IPS DF 6.9 (cell line): ENCODE data around the gene PSMB9.
"Not testable (repeated sequence)": the region's sequence is repeated elsewhere in the genome, so short reads cannot be mapped to it uniquely, and the experiment has no call there.

Experiments used
- DNase-seq: peaks from one replicate; pipeline ENCODE4 v3.0.0-alpha.2; 2013; ENCODE audit warnings: low read depth, low spot score
- H3K27ac ChIP-seq: one replicate; pipeline ENCODE4 v1.5.1; 2013; ENCODE audit warnings: low read length, control low read depth
- H3K27me3 ChIP-seq: 2 replicates; pipeline ENCODE4 v1.6.1; 2013; ENCODE audit warnings: mild to moderate bottlenecking, low read length; ENCODE audit not compliant: control insufficient read depth, insufficient read depth
- H3K36me3 ChIP-seq: 2 replicates; pipeline ENCODE4 v1.6.1; 2013; ENCODE audit warnings: low read length; ENCODE audit not compliant: control insufficient read depth, insufficient read depth
- H3K4me1 ChIP-seq: 2 replicates; pipeline ENCODE4 v1.6.1; 2013; ENCODE audit warnings: low read length; ENCODE audit not compliant: control insufficient read depth, insufficient read depth
- H3K4me3 ChIP-seq: 2 replicates; pipeline ENCODE4 v1.5.1; 2013; ENCODE audit warnings: mild to moderate bottlenecking, low read length
- H3K9me3 ChIP-seq: 2 replicates; pipeline ENCODE4 v1.6.1; 2013; ENCODE audit warnings: low read length, inconsistent platforms; ENCODE audit not compliant: control insufficient read depth, insufficient read depth
- WGBS: extraction: QIAGEN DNeasy Blood & Tissue Kit; methylation state at CpG from one replicate; pipeline ENCODE4 v1.1.7; 2013; ENCODE audit warnings: mixed read lengths, missing lambda C conversion rate; ENCODE audit not compliant: insufficient read length, insufficient coverage; 5-methylcytosine and 5-hydroxymethylcytosine counted together

Gene PSMB9

GRCh38 chr6:32880962-32881361, 27.0 kb downstream of the PSMB9 start:
- not testable (repeated sequence) for H3K4me1 ChIP-seq, H3K9me3 ChIP-seq, H3K27ac ChIP-seq, H3K4me3 ChIP-seq, H3K27me3 ChIP-seq, H3K36me3 ChIP-seq, DNase-seq
- WGBS, result no CpG with 5 or more reads among the region's 3 CpGs

- Histone ChIP-seq H3K9me3 (no peaks in the 10 kb centered on the region), H3K27me3 (no peaks in the 10 kb centered on the region), H3K27ac (no peak overlapping the region), H3K36me3 (no peaks in the 10 kb centered on the region), H3K4me3 (no peak overlapping the region), H3K4me1 (no peaks in the 10 kb centered on the region)
- DNase-seq, result no peak
- WGBS, result no CpG with 5 or more reads among the region's 1 CpG
These were observed 28.9 kb downstream of the PSMB9 start for GRCh38 chr6:32882879-32883250.

GRCh38 chr6:32883789-32884188, 29.8 kb downstream of the PSMB9 start:
- no peak overlapping the region for H3K27ac ChIP-seq
- no peaks in the 10 kb centered on the region for H3K4me1 ChIP-seq
- no peaks in the 10 kb centered on the region for H3K27me3 ChIP-seq
- no CpG with 5 or more reads among the region's 5 CpGs for WGBS
- H3K4me3 ChIP-seq, result no peak overlapping the region
- no peaks in the 10 kb centered on the region for H3K9me3 ChIP-seq
- DNase-seq, result no peak
- H3K36me3 ChIP-seq, result no peaks in the 10 kb centered on the region

GRCh38 chr6:32885698-32886286, 31.8 kb downstream of the PSMB9 start:
- no CpG with 5 or more reads among the region's 4 CpGs for WGBS
- H3K4me3 ChIP-seq, result no peak overlapping the region
- no peaks in the 10 kb centered on the region for H3K4me1 ChIP-seq
- H3K36me3 ChIP-seq, result no peaks in the 10 kb centered on the region
- no peak overlapping the region for H3K27ac ChIP-seq
- no peaks in the 10 kb centered on the region for H3K9me3 ChIP-seq
- DNase-seq, result no peak
- no peaks in the 10 kb centered on the region for H3K27me3 ChIP-seq

- Histone ChIP-seq H3K9me3 (no peaks in the 10 kb centered on the region), H3K36me3 (no peaks in the 10 kb centered on the region), H3K27ac (no peak overlapping the region), H3K4me1 (no peaks in the 10 kb centered on the region), H3K4me3 (no peak overlapping the region), H3K27me3 (no peaks in the 10 kb centered on the region)
- WGBS, result no CpG with 5 or more reads among the region's 3 CpGs
- DNase-seq, result no peak
These were observed 32.8 kb downstream of the PSMB9 start for GRCh38 chr6:32886681-32887383.

GRCh38 chr6:32887616-32888015, 33.6 kb downstream of the PSMB9 start:
- Histone ChIP-seq H3K27me3 (no peaks in the 10 kb centered on the region), H3K9me3 (no peaks in the 10 kb centered on the region), H3K4me1 (no peaks in the 10 kb centered on the region), H3K4me3 (no peak overlapping the region), H3K27ac (no peak overlapping the region), H3K36me3 (no peaks in the 10 kb centered on the region)
- DNase-seq, result no peak
- no CpG with 5 or more reads among the region's 5 CpGs for WGBS

GRCh38 chr6:32888576-32888975, 34.6 kb downstream of the PSMB9 start:
- no peaks in the 10 kb centered on the region for H3K36me3 ChIP-seq
- no peaks in the 10 kb centered on the region for H3K9me3 ChIP-seq
- H3K4me3 ChIP-seq, result no peak overlapping the region
- no peak overlapping the region for H3K27ac ChIP-seq
- H3K4me1 ChIP-seq, result no peaks in the 10 kb centered on the region
- no peak for DNase-seq
- no peaks in the 10 kb centered on the region for H3K27me3 ChIP-seq
- no CpG with 5 or more reads among the region's 2 CpGs for WGBS

- no peaks in the 10 kb centered on the region for H3K4me1 ChIP-seq
- no peak overlapping the region for H3K27ac ChIP-seq
- WGBS, result no CpG with 5 or more reads among the region's 1 CpG
- DNase-seq, result no peak
- H3K36me3 ChIP-seq, result no peaks in the 10 kb centered on the region
- H3K27me3 ChIP-seq, result no peaks in the 10 kb centered on the region
- H3K4me3 ChIP-seq, result no peak overlapping the region
- H3K9me3 ChIP-seq, result no peaks in the 10 kb centered on the region
These were observed 35.5 kb downstream of the PSMB9 start for GRCh38 chr6:32889533-32889932.

- Histone ChIP-seq H3K4me1 (no peaks in the 10 kb centered on the region), H3K27ac (no peak overlapping the region), H3K36me3 (no peaks in the 10 kb centered on the region), H3K27me3 (no peaks in the 10 kb centered on the region), H3K4me3 (no peak overlapping the region), H3K9me3 (no peaks in the 10 kb centered on the region)
- no peak for DNase-seq
- WGBS, result no CpG with 5 or more reads among the region's 1 CpG
These were observed 36.8 kb downstream of the PSMB9 start for GRCh38 chr6:32890831-32891230.

- Histone ChIP-seq H3K4me1 (no peaks in the 10 kb centered on the region), H3K27me3 (no peaks in the 10 kb centered on the region), H3K27ac (no peak overlapping the region), H3K9me3 (no peaks in the 10 kb centered on the region), H3K36me3 (no peaks in the 10 kb centered on the region), H3K4me3 (peak overlapping the region; percentile 98)
- no CpG with 5 or more reads among the region's 61 CpGs for WGBS
- peak; percentile 84 for DNase-seq
These were observed 40.4 kb downstream of the PSMB9 start for GRCh38 chr6:32894085-32895005.
